Measurements from ENCODE around the gene ZNF396. TPM values are rescaled to one million over a fixed set of nuclear protein-coding genes. Genes with fewer than 3 reads are reported as not detected.

ZNF396 gene
- total RNA-seq, 2 donors from 2014 or later, result 2.6 to 3.9 TPM

DNA sequence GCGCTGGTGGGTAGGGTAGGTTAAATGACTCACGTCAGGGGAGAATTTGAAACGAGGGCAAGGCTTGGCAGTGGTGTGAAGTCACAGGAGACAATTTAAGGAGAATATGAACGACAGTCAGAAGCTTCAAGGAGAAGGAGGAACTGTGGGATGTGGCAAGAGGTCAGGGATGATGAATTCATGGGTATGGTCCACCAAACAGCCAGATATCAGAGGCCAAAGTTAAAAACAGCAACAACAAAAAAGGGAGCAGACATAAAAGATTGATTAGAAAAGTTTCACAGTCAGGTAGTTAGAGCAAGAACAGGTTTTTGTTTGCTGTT lies 1.4 kb upstream of the ZNF396 start:
- DNase-seq (no peak), ATAC-seq (no peak)
- intact Hi-C loops (cut with DNase I), result no loop called here
- 40 to 47% methylated on average over 4 of the region's 4 CpGs for WGBS, 2 donors
- TF ChIP-seq, protein P1, sequence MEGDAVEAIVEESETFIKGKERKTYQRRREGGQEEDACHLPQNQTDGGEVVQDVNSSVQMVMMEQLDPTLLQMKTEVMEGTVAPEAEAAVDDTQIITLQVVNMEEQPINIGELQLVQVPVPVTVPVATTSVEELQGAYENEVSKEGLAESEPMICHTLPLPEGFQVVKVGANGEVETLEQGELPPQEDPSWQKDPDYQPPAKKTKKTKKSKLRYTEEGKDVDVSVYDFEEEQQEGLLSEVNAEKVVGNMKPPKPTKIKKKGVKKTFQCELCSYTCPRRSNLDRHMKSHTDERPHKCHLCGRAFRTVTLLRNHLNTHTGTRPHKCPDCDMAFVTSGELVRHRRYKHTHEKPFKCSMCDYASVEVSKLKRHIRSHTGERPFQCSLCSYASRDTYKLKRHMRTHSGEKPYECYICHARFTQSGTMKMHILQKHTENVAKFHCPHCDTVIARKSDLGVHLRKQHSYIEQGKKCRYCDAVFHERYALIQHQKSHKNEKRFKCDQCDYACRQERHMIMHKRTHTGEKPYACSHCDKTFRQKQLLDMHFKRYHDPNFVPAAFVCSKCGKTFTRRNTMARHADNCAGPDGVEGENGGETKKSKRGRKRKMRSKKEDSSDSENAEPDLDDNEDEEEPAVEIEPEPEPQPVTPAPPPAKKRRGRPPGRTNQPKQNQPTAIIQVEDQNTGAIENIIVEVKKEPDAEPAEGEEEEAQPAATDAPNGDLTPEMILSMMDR (IDR thresholded peaks at IDR 0.05), result no peak
- no peak for TF ChIP-seq POLR2A (IDR thresholded peaks at IDR 0.05)
- no peaks in the 10 kb centered on the region for H3K36me3 ChIP-seq (replicated peaks in 1 of 2; ENCODE audit: insufficient read depth in 1 of 2, low read depth in 2 of 2)
- H3K9me3 ChIP-seq, result peaks cover 0 to 4% (median 0%) of the 10 kb centered on the region in 3 donors
- H3K27me3 ChIP-seq, result no peaks in the 10 kb centered on the region
- peaks cover 9% of the 10 kb centered on the region for H3K4me1 ChIP-seq
- no peak overlapping the region for H3K27ac ChIP-seq
- H3K4me3 ChIP-seq, result no peak overlapping the region

DNA sequence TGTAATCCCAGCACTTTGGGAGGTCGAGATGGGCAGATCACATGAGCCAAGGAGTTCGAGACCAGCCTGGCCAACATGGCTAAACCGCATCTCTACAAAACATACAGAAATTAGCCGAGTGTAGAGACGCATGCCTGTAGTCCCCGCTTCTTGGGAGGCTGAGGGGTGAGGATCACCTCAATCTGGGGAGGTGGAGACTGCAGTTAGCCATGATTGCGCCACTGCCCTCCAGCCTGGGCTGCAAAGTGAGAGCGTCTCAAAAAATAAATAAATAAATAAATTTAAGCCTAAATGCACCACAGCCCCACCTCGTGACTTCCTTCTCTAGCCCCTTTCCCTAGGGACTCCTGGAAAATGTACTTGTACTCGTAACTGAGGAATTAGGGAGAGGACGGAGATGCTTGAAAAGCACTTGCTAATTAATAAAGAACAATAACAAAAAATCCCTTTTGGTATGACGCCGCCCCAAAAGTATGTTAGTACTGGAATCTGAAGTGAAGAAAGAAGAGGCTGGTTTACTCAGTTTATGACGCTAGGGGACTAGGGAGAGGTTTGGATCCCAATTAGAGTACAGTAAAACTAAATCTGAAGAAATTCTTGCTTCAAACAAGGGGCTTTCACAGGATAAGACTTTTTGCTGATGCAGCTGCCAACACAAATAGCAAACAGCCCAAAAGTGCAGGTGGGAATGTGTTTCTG lies 887 bp upstream of the ZNF396 start:
- DNase-seq, result no peak
- TF ChIP-seq, protein P1 (IDR thresholded peaks at IDR 0.05), result no peak
- TF ChIP-seq POLR2A (IDR thresholded peaks at IDR 0.05), result no peak
- intact Hi-C loops (cut with DNase I), result no loop called here
- Histone ChIP-seq H3K9me3 (peaks cover 0 to 4% (median 0%) of the 10 kb centered on the region in 3 donors), H3K4me3 (no peak overlapping the region), H3K4me1 (peaks cover 9% of the 10 kb centered on the region), H3K27me3 (no peaks in the 10 kb centered on the region), H3K36me3 (replicated peaks in 1 of 2; ENCODE audit: insufficient read depth in 1 of 2, low read depth in 2 of 2) (no peaks in the 10 kb centered on the region), H3K27ac (no peak overlapping the region)
- 76% methylated on average over 14 of the region's 14 CpGs for WGBS, 2 donors
- ATAC-seq, result no peak

GRCh38 chr18:35376393-35376741 lies 770 bp downstream of the ZNF396 start:
- intact Hi-C loops (cut with DNase I), result no loop called here
- Histone ChIP-seq H3K9me3 (no peaks in the 10 kb centered on the region), H3K27ac (peak overlapping the region in 2 of 4 donors; percentile 66), H3K36me3 (replicated peaks in 1 of 2; ENCODE audit: insufficient read depth in 1 of 2, low read depth in 2 of 2) (peaks cover 0 to 2% of the 10 kb centered on the region in 2 donors), H3K4me1 (peaks cover 9% of the 10 kb centered on the region), H3K4me3 (peak overlapping the region; percentile 69 to 76), H3K27me3 (no peaks in the 10 kb centered on the region)
- no peak for TF ChIP-seq POLR2A (IDR thresholded peaks at IDR 0.05)
- TF ChIP-seq, protein P1 (IDR thresholded peaks at IDR 0.05), result peak in 3 of 7 experiments; percentile 12 to 21 (median 17)
- ATAC-seq (peak; percentile 59), DNase-seq (peak; percentile 28 to 39 (median 37))
- 7 to 9% methylated on average over 11 to 13 of the region's 13 CpGs for WGBS, 2 donors

GRCh38 chr18:35374708-35375107 lies 2.4 kb downstream of the ZNF396 start:
- H3K36me3 ChIP-seq (replicated peaks in 1 of 2; ENCODE audit: insufficient read depth in 1 of 2, low read depth in 2 of 2), result peaks cover 0 to 2% of the 10 kb centered on the region in 2 donors
- ATAC-seq, result no peak
- intact Hi-C loops (cut with DNase I), result no loop called here
- H3K4me3 ChIP-seq, result no peak overlapping the region
- no peak for DNase-seq
- H3K27ac ChIP-seq, result no peak overlapping the region
- TF ChIP-seq, protein P1 (IDR thresholded peaks at IDR 0.05), result no peak
- TF ChIP-seq POLR2A (IDR thresholded peaks at IDR 0.05), result no peak
- H3K9me3 ChIP-seq, result no peaks in the 10 kb centered on the region
- H3K4me1 ChIP-seq, result peaks cover 9% of the 10 kb centered on the region
- WGBS, 2 donors, result 91 to 93% methylated on average over 4 of the region's 4 CpGs
- no peaks in the 10 kb centered on the region for H3K27me3 ChIP-seq
